Bone marrow (tissue), 2 donors: ENCODE results near the gene FASLG.
A peak's percentile ranks its signal among the peaks of the same experiment; 100 is the strongest.
"Not testable (repeated sequence)": the region's sequence is repeated elsewhere in the genome, so short reads cannot be mapped to it uniquely, and the experiment has no call there.

ENCODE experiments used
- DNase-seq, 2 donors: peaks; one replicate each; lab custom pipeline; 2025; lab: John Stamatoyannopoulos, UW

FASLG gene

DNA sequence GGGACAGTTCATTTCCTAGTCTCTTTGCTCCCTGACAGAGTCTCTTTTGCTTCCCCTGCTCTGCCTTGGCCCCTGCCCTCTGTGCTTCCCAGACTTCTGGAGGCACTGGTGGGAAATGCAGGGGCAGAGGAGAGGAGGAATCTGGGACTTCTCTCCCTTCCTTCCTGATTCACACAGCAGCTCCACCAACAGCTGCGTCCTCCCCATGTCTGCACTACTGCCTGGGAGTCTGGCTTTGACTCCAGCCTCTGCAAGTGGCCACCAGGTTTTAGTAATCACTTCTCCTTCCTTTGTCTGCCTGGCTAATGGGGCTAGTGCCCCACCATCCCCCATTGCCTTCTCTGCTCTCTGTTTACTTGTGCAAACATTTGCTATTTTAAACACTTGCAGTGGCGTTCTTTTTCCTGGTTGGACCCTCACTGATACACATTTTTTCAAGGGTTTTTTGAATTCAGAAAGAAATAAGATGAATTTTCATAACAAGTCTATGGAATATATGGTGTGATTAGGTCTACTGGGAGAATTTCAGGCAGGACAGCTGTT, 21.9 kb downstream of the FASLG start:
- no peak for DNase-seq

DNA sequence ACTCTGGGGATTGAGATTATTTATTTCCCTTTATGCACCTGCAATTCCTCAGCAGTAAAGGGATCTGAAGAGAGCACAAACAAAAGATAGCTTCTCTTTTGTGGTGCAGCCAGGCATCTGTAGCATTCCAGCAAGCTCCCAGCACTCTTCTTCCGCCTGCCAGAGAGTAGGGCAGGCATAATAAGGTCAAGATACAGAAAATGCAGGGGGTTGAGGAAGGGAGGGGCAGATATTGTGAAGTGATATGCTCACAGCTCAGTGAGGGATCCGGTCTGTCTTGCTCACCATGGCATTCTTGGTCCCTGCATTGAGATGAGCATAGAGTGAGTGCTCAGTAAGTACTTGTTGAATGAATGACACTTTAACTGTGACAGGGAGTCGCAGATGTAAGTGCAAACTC, 23.9 kb downstream of the FASLG start:
- DNase-seq, result no peak

DNA sequence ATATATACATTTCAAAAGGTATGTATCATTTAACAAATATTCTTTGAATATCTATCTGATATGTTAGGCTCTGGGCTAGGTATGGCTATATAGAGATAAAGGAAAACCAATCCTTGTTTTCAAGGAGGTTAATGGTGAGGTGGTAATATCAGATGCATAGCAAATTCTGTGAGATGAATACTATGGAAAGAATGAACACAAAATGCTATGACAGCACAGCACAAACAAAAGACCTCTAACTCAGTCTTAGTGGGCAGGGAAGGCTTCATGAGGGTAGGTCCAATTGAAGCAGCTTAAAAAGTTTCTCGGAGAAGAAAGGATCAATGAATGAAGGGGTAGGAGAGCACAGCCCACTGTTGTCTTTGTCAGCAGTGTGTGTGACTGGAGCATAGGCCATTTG, 27.2 kb downstream of the FASLG start:
- no peak for DNase-seq

- DNase-seq, result not testable (repeated sequence)
These were observed 29.7 kb downstream of the FASLG start for GRCh38 chr1:172688428-172689085.

DNA sequence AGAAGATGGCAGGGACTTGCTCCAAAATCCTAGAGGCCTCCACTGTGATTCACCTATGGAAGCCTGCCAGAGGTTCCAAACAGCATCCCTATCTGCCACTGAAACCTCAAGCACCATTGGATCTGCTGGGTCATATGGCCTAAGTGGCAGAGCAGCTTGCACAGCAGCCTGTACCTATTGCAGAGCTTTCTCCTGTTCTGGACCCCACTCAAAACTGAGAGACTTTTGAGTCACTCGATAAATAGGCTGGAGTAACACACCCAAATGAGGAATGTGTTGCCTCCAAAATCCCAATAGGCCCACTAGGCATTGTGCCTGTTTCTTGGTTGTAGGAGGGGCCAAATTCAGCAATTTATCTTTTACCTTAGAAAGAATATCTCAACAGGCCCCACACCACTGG, 32.0 kb downstream of the FASLG start:
- not testable (repeated sequence) for DNase-seq

- DNase-seq, result peak in 1 of 2 donors; percentile 75
These were observed 38.7 kb downstream of the FASLG start for GRCh38 chr1:172697534-172698002.

DNA sequence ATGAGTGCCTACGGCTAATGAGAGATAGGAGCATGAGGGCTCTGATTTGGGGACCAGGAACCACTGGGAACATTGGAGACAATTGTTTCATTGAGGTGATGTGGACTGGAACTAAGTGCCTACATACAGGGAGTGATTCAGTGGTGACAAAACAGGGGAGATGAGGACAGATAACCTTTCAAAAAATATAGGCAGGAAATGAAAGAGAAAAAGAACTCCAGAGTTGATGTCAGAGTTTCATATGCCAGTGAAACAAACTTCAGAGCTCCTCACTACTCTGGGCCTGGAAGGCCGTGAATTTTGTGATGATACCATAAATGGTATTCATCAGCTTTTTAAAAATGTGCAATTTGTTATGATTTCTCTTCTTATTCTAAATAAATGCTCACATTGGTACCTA, 39.3 kb downstream of the FASLG start:
- peak in 1 of 2 donors; percentile 3 for DNase-seq

- DNase-seq, result peak in 1 of 2 donors; percentile 89
These were observed 40.2 kb downstream of the FASLG start for GRCh38 chr1:172699111-172699510.

GRCh38 chr1:172699695-172700227, 40.9 kb downstream of the FASLG start:
- DNase-seq, result no peak

GRCh38 chr1:172700556-172700955, 41.7 kb downstream of the FASLG start:
- no peak for DNase-seq

GRCh38 chr1:172704001-172704400, 45.1 kb downstream of the FASLG start:
- peak in 1 of 2 donors; percentile 12 for DNase-seq

- peak in 1 of 2 donors; percentile 32 for DNase-seq
These were observed 45.7 kb downstream of the FASLG start for GRCh38 chr1:172704420-172705210.

- DNase-seq, result no peak
These were observed 49.5 kb downstream of the FASLG start for GRCh38 chr1:172708452-172708851.

DNA sequence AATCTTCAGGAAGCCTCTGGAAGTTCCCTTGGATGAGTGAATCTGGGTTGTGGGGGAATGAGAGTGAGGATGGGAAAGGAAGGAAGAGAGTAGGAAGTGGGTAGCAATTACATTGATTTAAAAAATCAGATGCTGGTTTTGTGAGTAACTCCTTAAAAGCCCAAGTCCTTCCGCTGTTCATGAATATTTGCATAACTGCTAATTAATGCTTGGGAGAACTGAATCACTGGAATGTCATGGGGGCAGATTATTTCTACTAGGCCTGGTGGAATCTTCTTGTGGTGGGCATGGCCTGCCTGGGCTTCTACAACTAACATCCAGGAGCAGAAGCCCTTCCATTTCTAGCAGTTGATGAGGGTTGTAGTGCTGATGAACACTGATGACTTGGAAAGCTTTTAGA, 52.7 kb downstream of the FASLG start:
- no peak for DNase-seq

DNA sequence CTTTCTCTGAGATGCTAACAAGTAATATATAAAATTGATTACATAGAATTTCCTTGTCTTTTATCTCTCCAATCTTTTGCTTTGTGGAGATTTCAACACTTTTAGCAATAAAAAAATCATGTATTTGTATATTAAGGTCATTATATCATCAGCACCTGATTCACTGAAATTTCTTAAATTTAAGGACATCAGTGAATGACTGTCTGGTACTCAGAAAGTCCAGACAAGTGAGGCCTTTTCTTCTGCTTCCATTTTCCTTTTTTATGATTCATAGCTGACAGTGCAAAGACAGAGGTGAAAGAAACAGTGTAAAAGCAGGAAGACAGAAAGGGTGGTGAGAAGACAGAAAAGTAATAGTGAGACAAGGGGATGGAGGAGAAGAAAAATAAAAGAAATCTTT, 54.6 kb downstream of the FASLG start:
- no peak for DNase-seq
